GM12874 (cell line): ENCODE measurements around the gene CZIB.
A peak's percentile ranks its signal among the peaks of the same experiment; 100 is the strongest.

Experiments
- TF ChIP-seq, protein P1 (sequence below): IDR thresholded peaks from 2 replicates; pipeline ENCODE4 v1.5.1; 2011; ENCODE audit warnings: low read depth, mild to moderate bottlenecking, control low read depth, low read length, moderate library complexity; ENCODE audit not compliant: insufficient read depth

Gene CZIB

GRCh38 chr1:53220171-53220961 is at the start of gene CZIB:
CZIB (minus strand) TSS chr1:53220634; CDS start chr1:53220575, 59 bp downstream.
- TF ChIP-seq, protein P1, sequence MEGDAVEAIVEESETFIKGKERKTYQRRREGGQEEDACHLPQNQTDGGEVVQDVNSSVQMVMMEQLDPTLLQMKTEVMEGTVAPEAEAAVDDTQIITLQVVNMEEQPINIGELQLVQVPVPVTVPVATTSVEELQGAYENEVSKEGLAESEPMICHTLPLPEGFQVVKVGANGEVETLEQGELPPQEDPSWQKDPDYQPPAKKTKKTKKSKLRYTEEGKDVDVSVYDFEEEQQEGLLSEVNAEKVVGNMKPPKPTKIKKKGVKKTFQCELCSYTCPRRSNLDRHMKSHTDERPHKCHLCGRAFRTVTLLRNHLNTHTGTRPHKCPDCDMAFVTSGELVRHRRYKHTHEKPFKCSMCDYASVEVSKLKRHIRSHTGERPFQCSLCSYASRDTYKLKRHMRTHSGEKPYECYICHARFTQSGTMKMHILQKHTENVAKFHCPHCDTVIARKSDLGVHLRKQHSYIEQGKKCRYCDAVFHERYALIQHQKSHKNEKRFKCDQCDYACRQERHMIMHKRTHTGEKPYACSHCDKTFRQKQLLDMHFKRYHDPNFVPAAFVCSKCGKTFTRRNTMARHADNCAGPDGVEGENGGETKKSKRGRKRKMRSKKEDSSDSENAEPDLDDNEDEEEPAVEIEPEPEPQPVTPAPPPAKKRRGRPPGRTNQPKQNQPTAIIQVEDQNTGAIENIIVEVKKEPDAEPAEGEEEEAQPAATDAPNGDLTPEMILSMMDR: no peak

- TF ChIP-seq, protein P1: no peak
Observed at GRCh38 chr1:53270107-53270506, 49.7 kb upstream of the CZIB start.

DNA sequence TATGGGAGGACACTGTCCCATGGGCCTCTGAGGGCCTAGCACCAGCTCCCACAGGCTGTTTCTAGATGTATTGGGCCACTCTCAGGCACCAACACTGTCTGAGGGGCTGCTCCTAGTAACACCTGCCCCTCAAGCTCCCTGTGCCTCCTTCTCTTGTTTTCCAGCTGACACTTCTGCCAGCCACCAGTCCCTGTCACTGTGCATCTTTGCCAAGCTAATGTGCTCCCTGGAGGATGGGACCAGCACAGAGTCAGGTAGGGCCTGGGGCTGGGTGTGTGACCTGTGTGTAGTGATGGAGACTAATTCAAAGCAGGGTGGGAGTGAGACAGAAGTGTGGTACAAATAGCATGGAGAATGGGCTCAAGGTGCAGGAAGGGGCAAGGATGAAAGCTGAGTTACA is 47.3 kb upstream of the CZIB start:
- TF ChIP-seq, protein P1: no peak

DNA sequence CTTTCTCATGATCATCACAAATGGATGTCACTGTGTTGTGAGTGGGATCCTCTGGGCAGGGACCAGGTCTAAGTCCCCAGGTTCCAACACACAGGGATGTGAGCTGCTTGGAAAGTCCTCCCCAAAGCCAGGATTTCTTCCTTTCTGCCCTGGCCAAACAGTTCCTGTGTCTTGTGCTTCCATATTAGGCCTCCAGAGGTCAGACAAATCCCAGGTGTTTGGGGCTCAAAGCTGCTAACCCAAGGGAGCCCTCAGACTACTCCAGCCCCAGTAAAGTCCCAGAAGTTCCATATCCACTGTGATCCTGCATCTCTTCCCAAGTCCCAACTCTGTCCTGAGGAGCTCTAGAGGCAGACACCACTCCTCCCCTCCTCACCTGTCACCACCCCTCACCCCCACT is 45.6 kb upstream of the CZIB start:
- TF ChIP-seq, protein P1: peak; percentile 23; the same call in 1 of the 2 replicates

DNA sequence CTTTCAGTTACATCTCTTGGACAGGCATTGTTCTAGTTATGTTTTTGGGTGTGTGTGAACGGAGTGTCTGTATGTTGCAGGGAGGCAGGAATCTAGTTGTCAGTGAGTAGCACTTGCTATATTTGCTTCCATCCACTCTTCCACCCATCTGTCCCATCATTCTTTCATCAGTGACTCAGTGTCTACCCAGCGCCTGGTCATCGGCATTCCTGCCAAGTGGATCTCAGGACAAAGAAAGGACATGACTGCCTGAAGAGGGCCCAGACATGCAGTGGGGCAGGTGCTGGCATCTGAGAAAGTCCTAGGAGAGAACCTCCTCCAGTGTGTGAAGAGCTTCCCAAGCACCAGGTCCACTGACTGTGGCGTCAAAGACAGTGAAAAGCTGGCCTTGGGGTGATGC is 45.1 kb upstream of the CZIB start:
- TF ChIP-seq, protein P1: no peak

DNA sequence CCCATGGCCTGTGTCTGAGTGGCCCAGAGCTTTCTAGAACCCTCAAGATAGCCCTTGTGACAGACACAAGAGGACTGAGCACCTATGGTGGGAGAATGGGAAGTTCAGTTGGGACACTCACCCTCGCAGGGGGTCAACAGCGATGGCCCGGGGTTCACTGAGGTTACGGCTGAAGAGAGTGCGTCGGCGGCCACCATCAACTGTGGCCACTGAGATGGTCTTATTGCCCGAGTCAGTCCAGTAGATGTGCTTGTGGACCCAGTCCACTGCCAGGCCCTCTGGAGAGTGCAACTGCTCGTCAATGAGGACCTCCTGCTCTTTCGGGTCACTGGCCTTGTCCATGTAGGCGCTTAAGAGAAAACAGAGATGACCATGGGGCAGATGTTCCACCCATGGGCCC is 43.6 kb upstream of the CZIB start:
- TF ChIP-seq, protein P1: no peak

- TF ChIP-seq, protein P1: no peak
Observed at GRCh38 chr1:53262000-53262399, 41.6 kb upstream of the CZIB start.
